SH-SY5Y (cell line): ENCODE results near the gene NACA.

Experiments
- GATA2 ChIP-seq: IDR thresholded peaks from 2 replicates; pipeline ENCODE4 v1.6.1; 2011; ENCODE audit warnings: mild to moderate bottlenecking, low read depth, low read length
- GATA3 ChIP-seq: IDR thresholded peaks from 2 replicates; pipeline ENCODE4 v1.6.1; 2011; ENCODE audit warnings: low read depth, mild to moderate bottlenecking, low read length, moderate library complexity

GRCh38 chr12:56763753-56764657 lies 38.9 kb upstream of the NACA start:
- no peak for TF ChIP-seq GATA3
- TF ChIP-seq GATA2 = no peak
